Fibroblast of villous mesenchyme (primary cell): ENCODE measurements around the gene GLDN. TPM values are rescaled to one million over a fixed set of nuclear protein-coding genes. Genes with fewer than 3 reads are reported as not detected.

Experiments used
- DNase-seq: peaks from one replicate; pipeline ENCODE4 v3.0.0-alpha.2; 2010; ENCODE audit warnings: low read depth
- H3K4me3 ChIP-seq: 2 replicates; pipeline ENCODE4 v1.5.1; 2011; ENCODE audit warnings: low read depth, mild to moderate bottlenecking, low read length
- CTCF ChIP-seq: IDR thresholded peaks from 2 replicates; pipeline ENCODE4 v1.5.1; 2012; ENCODE audit warnings: low read depth, mild to moderate bottlenecking, low read length; ENCODE audit not compliant: insufficient read depth
- total RNA-seq: library from RNA; depleted of rRNA; stranded (reverse); fragments of >200 nt; gene quantifications from 2 replicates; pipeline ENCODE4 v1.2.3, GENCODE V29; 2012

GLDN gene
- total RNA-seq, 1 donor: 0.43 TPM

DNA sequence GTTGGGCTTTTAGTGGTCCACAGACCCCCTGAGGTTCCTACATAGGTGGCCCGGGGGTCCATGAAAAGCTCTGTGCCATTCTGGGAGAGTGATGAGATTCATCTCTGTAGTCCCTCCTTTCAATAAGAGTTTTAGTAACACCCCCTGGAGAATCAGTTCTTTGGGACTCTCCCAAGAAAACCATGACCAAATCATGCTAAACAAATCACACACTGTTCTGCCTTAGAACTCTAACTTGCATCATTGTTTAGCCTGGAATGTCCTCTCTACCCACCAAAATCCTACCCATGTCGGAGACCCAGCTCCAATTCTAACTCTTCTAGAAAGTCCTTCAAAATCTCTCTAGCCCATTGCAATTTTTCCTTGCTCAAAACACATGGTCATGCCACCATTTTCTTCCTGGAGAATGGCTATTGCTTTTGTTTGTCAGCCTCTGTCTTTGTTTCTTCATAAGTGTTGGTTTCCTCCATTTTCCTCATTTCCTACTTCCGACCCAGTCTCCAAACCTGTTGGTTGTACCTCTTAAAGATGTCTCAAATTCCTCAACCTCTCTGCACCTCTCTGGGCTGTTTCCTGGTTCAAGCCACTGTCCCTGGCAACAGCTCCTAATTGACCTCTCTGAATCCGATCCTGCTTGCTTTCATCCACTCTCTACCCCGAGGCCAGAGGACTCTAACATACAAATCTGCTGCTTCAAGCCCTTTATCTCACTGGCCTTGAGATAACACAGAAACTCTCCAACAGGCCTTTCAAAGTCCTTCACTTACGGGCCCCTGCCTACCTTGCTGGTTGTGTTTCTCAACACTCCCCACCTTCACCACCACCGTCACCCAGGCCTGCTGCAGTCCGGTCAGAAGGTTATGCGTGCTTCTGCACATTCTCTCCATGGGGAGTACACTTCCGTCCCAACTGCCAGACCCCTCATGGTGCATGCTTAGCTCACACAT, 26.8 kb upstream of the GLDN start:
- DNase-seq: no peak
- TF ChIP-seq CTCF: no peak
- H3K4me3 ChIP-seq: no peak overlapping the region

- H3K4me3 ChIP-seq: no peak overlapping the region
- no peak for DNase-seq
- no peak for TF ChIP-seq CTCF
These were observed 25.7 kb upstream of the GLDN start for GRCh38 chr15:51315726-51316125.

- TF ChIP-seq CTCF: no peak
- DNase-seq: no peak
- H3K4me3 ChIP-seq: no peak overlapping the region
These were observed 24.8 kb upstream of the GLDN start for GRCh38 chr15:51316636-51317035.

DNA sequence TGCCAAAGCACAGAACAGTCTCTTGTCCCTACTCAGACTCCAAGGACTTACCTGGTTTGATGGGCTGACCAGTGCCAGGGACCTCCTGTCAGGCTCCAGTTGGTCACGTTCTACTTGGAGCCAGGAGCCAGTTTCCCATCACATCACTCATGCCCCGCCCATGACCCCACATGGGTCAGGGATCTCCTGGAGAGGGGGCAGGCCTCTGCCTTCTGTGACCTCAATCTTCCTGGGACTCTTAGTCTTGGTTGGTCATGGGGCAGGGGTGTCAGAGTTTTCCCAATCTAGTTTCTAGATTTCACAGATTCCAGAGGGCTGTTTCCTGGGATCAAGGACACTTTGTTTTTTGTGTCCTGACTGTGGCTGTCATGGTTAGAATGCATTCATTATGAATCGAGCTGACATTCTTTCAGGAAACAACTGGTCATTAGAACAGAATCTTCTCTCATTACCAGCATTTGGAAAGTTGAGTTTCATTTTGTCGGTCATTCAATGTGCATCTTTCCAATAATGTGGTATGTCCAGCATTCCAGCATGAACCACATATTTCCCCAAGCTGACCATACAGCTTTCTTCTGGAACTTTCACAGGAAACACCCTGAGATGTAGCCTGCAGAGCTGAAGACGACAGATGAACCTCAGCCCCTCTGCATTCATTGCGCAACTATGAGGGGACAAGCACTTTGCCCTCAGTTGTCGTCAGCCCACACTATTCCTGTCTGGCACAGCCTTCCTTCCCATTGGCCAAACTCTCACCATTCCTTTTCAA, 22.9 kb upstream of the GLDN start:
- no peak overlapping the region for H3K4me3 ChIP-seq
- no peak for TF ChIP-seq CTCF
- peak; percentile 27 for DNase-seq

DNA sequence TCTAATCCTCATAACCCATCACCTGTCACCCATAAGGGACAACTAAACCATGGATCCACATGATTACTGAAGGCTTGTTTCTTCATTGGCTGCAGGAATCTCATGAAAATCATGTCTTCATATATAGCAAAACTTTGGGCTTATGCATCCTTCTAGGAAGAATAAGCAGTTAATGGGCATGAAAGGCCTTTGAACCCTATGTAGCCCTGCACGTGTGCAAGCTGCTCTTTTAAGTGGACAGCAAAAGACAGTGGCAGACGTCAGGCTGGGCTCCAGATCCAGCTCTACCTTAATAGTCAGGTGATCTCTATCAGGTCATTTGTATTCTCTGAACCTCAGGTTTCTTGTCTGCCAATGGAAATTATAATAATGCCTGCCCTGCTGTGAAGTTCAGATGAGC, 21.9 kb upstream of the GLDN start:
- TF ChIP-seq CTCF: no peak
- DNase-seq: no peak

DNA sequence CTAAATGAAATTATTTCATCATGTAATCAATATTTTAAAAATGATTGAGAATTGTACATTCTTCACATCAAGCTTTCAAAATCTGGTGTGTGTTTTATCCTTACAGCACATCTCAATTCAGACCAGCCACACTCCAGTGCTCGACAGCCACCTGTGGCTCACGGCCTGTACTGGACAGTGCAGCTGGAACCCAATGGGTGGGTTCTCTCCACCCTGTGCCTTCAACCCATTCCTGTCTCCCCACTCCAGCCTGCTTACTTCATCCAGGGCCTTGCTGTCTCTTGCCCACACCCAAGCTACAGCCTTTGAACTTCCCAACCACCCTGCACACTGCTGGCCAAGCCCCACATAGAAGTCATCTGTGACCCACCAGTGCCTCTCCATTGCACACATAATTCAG, 20.6 kb upstream of the GLDN start:
- TF ChIP-seq CTCF: no peak
- no peak for DNase-seq
- H3K4me3 ChIP-seq: no peak overlapping the region

More for the DNA sequence above, 21.9 kb upstream of the GLDN start:
- no peak overlapping the region for H3K4me3 ChIP-seq
